IMR-90 (cell line): Measurements from ENCODE around the gene GARS1. TPM values are rescaled to one million over a fixed set of nuclear protein-coding genes. Genes with fewer than 3 reads are reported as not detected.

ENCODE experiments used
- ATAC-seq: fragments of 200-7000 bp; cut with Tn5 transposase; 2 replicates; pipeline ENCODE4 v1.9.1; 2020; ENCODE audit warnings: low read depth, mild to moderate bottlenecking, moderate library complexity
- BruUV-seq: library from RNA; stranded (reverse); fragments of 400-500 nt; replicated peaks from 2 replicates; lab custom pipeline; 2021; lab: Mats Ljungman, UMichigan
- CTCF ChIA-PET: fragments of 300-600 bp; formaldehyde crosslinking; extraction: SDS; loops from one replicate; lab custom pipeline; 2021; ENCODE audit warnings: antibody characterized with exemption; lab: Yijun Ruan, JAX
- POLR2A ChIA-PET: fragments of 300-600 bp; sonication (Branson Sonifier 250); formaldehyde crosslinking; loops from one replicate; lab custom pipeline; 2022; ENCODE audit warnings: antibody characterized with exemption; ENCODE audit not compliant: unreplicated experiment; lab: Charles Lee
- DNase-seq: peaks from one replicate; pipeline ENCODE4 v3.0.0; 2013
- H2AFZ ChIP-seq: replicated peaks from 2 replicates; pipeline ENCODE3; 2013; ENCODE audit warnings: low read length, mild to moderate bottlenecking; ENCODE audit not compliant: poor library complexity
- H2AK5ac ChIP-seq: 2 replicates; pipeline ENCODE4 v1.6.1; 2013; ENCODE audit warnings: low read depth, low read length, inconsistent platforms
- H2AK9ac ChIP-seq: replicated peaks from 2 replicates; pipeline ENCODE3; 2013; ENCODE audit warnings: mild to moderate bottlenecking, low read depth, low read length, moderate library complexity; ENCODE audit not compliant: poor library complexity
- H2BK120ac ChIP-seq: 2 replicates; pipeline ENCODE4 v1.6.1; 2013; ENCODE audit warnings: low read depth, low read length, inconsistent platforms
- H2BK15ac ChIP-seq: 3 replicates; pipeline ENCODE4 v1.6.1; 2013; ENCODE audit warnings: low read depth, low read length, inconsistent platforms
- H2BK20ac ChIP-seq: 2 replicates; pipeline ENCODE4 v1.6.1; 2013; ENCODE audit warnings: low read depth, mild to moderate bottlenecking, inconsistent platforms, low read length, moderate library complexity
- H2BK5ac ChIP-seq: 2 replicates; pipeline ENCODE4 v1.6.1; 2013; ENCODE audit warnings: mild to moderate bottlenecking, low read depth, low read length, inconsistent platforms; ENCODE audit not compliant: poor library complexity, severe bottlenecking
- H3K14ac ChIP-seq: replicated peaks from 2 replicates; pipeline ENCODE4 v1.6.1; 2013; ENCODE audit warnings: low read depth, low read length, inconsistent platforms
- H3K18ac ChIP-seq: 2 replicates; pipeline ENCODE4 v1.6.1; 2013; ENCODE audit warnings: low read depth, low read length, control low read depth
- H3K23ac ChIP-seq: 2 replicates; pipeline ENCODE4 v1.6.1; 2013; ENCODE audit warnings: low read depth, low read length, inconsistent platforms
- H3K27ac ChIP-seq: 2 replicates; pipeline ENCODE4 v1.5.1; 2013; ENCODE audit warnings: mild to moderate bottlenecking, control low read depth, low read length; ENCODE audit not compliant: insufficient read depth
- H3K27me3 ChIP-seq: 2 replicates; pipeline ENCODE4 v1.6.1; 2013; ENCODE audit warnings: low read length; ENCODE audit not compliant: control insufficient read depth, insufficient read depth
- H3K36me3 ChIP-seq: 2 replicates; pipeline ENCODE4 v1.6.1; 2013; ENCODE audit warnings: low read length, mixed read lengths; ENCODE audit not compliant: control insufficient read depth, insufficient read depth
- H3K4ac ChIP-seq: 2 replicates; pipeline ENCODE4 v1.6.1; 2013; ENCODE audit warnings: low read depth, low read length, inconsistent platforms
- H3K4me1 ChIP-seq: 2 replicates; pipeline ENCODE4 v1.6.1; 2013; ENCODE audit warnings: low read length, mixed read lengths; ENCODE audit not compliant: control insufficient read depth, insufficient read depth
- H3K4me2 ChIP-seq: 2 replicates; pipeline ENCODE4 v1.6.1; 2013; ENCODE audit warnings: low read depth, mild to moderate bottlenecking, control low read depth, low read length, moderate library complexity
- H3K4me3 ChIP-seq: 2 replicates; pipeline ENCODE4 v1.5.1; 2013; ENCODE audit warnings: low read depth, mild to moderate bottlenecking, control low read depth, low read length, moderate library complexity; ENCODE audit not compliant: insufficient read depth
- H3K56ac ChIP-seq: 2 replicates; pipeline ENCODE4 v1.6.1; 2013; ENCODE audit warnings: low read length, inconsistent platforms; ENCODE audit not compliant: insufficient read depth; ENCODE audit errors: extremely low read depth
- H3K79me1 ChIP-seq, 2 experiments: 2 replicates each; pipeline ENCODE4 v1.6.1; 2013; ENCODE audit warnings: low read length in 2 of 2, inconsistent platforms in 1 of 2, low read depth in 1 of 2
- H3K9ac ChIP-seq: 2 replicates; pipeline ENCODE4 v1.6.1; 2013; ENCODE audit warnings: low read depth, low read length, control low read depth
- H3K9me1 ChIP-seq: 2 replicates; pipeline ENCODE4 v1.6.1; 2013; ENCODE audit warnings: low read length, inconsistent platforms; ENCODE audit not compliant: insufficient read depth
- H3K9me3 ChIP-seq: 2 replicates; pipeline ENCODE4 v1.6.1; 2013; ENCODE audit warnings: low read length; ENCODE audit not compliant: control insufficient read depth, insufficient read depth
- H4K20me1 ChIP-seq: 2 replicates; pipeline ENCODE4 v1.6.1; 2013; ENCODE audit warnings: low read length, inconsistent platforms; ENCODE audit not compliant: insufficient read depth
- H4K5ac ChIP-seq: 2 replicates; pipeline ENCODE4 v1.6.1; 2013; ENCODE audit warnings: mild to moderate bottlenecking, low read depth, low read length, control low read depth
- H4K8ac ChIP-seq, 2 experiments: 2 replicates each; pipeline ENCODE4 v1.6.1; 2013; ENCODE audit warnings: low read depth in 2 of 2, low read length in 2 of 2, control low read depth in 1 of 2, inconsistent platforms in 1 of 2
- H4K91ac ChIP-seq: 2 replicates; pipeline ENCODE4 v1.6.1; 2013; ENCODE audit warnings: low read depth, low read length, inconsistent platforms; ENCODE audit not compliant: insufficient read depth
- CEBPB ChIP-seq: IDR thresholded peaks from 2 replicates; pipeline ENCODE4 v1.6.1; 2012; ENCODE audit warnings: low read depth, low read length, improper control_type of control experiment
- CHD1 ChIP-seq: IDR thresholded peaks from 2 replicates; pipeline ENCODE4 v1.6.1; 2012; ENCODE audit warnings: low read depth, low read length, improper control_type of control experiment
- MAZ ChIP-seq: IDR thresholded peaks from 2 replicates; pipeline ENCODE4 v1.6.1; 2012; ENCODE audit warnings: low read depth, mild to moderate bottlenecking, low read length, improper control_type of control experiment, moderate library complexity, borderline replicate concordance
- POLR2A ChIP-seq: IDR thresholded peaks from 2 replicates; pipeline ENCODE4 v1.6.1; 2012; ENCODE audit warnings: mild to moderate bottlenecking, low read depth, low read length
- RAD21 ChIP-seq: IDR thresholded peaks from 2 replicates; pipeline ENCODE4 v1.6.1; 2012; ENCODE audit warnings: low read length, improper control_type of control experiment
- RFX5 ChIP-seq: IDR thresholded peaks from 2 replicates; pipeline ENCODE4 v1.8.0; 2012; ENCODE audit warnings: low read depth, mild to moderate bottlenecking, low read length, moderate library complexity
- SMC3 ChIP-seq: fragments of 150-350 bp; IDR thresholded peaks from 2 replicates; pipeline ENCODE4 v1.6.1; 2016; ENCODE audit warnings: low read depth, mild to moderate bottlenecking, antibody characterized with exemption, low read length, moderate library complexity
- USF2 ChIP-seq: fragments of 150-350 bp; IDR thresholded peaks from 2 replicates; pipeline ENCODE4 v1.6.1; 2017; ENCODE audit warnings: mild to moderate bottlenecking, antibody characterized with exemption, low read length, low read depth
- WGBS, 2 experiments: methylation state at CpG; one replicate each; pipeline versions ENCODE4 v1.1.5 to v1.1.7; 2013; ENCODE audit warnings: missing lambda C conversion rate in 2 of 2; ENCODE audit not compliant: insufficient read length in 1 of 2; ENCODE audit errors: extremely low coverage in 2 of 2; 5-methylcytosine and 5-hydroxymethylcytosine counted together
- dilution Hi-C: fragments of 300-500 bp; cut with HindIII; formaldehyde crosslinking; loops from one replicate; pipeline ENCODE4 v1.14.3; 2018; ENCODE audit warnings: low sequenced_read_pairs; ENCODE audit not compliant: unreplicated experiment
- in situ Hi-C: fragments of 300-500 bp; cut with MboI; formaldehyde crosslinking; loops from 3 replicates; pipeline ENCODE4 v1.14.3; 2019; ENCODE audit warnings: low sequenced_read_pairs, inconsistent platforms, mixed read lengths
- intact Hi-C: fragments of 100-400 bp; cut with micrococcal nuclease; formaldehyde crosslinking; loops from 2 replicates; pipeline ENCODE4 v1.10.0; 2022
- polyA plus RNA-seq, 3 experiments: library from polyadenylated mRNA; depleted of rRNA; stranded (reverse); fragments of >200 nt; gene quantifications; 2 replicates each; pipeline ENCODE4 v1.2.3, GENCODE V29; 2012; ENCODE audit warnings: low replicate concordance in 1 of 3
- total RNA-seq: library from RNA; depleted of rRNA; stranded (reverse); fragments of >200 nt; gene quantifications from 2 replicates; pipeline ENCODE4 v1.2.3, GENCODE V29; 2012

The GARS1 gene
- total and polyA plus RNA-seq, 2 of the 4 experiments (the other 2 are of a cell fraction): 105 to 551 TPM

DNA sequence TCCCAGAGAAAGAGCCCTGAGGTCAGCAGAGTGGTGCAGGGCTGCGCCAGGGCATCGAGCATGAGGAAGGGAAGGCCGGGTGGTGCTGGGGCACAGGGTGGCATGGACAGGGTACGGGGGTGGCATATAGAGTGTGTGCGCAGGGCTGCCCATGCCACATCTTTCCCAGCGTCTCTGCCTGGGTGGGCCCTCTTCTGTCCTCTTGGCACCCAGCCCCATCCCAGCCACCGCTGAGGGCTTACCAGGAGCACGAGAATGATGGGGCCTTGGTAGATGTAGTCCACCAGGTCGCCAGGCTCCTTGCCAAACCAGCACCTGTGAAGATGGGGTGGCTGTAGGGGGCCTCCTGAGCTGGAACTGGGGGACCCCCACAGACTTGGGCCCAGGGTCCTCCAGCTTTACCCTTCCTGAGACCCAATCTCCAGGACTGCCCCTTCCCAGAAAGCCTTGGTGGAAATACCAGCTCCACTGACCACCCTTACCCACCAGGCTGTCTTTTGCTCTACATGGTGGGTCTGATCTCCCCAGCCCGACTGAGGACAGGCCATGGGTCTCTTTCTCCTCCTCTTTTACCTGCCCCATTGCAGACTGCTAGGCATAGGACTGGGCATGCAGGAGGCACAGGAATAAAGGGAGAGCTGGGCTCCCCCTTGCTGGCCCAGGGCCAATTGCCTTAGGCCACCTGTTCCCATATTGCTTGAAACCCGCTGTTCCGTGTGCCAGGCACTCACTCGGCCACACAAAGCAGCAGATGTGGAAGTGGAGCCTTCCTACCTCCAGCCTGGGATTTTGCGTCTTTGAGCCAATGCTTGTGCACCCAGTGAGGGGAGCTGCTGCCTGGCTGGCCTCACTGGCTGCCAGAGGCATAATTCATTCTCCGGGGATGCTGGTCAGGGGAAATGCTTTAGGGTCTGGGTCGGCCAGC lies 65.9 kb downstream of the GARS1 start:
- dilution Hi-C loops (no loop called here), intact Hi-C loops (no loop called here), in situ Hi-C loops (no loop called here)
- H3K9me1 ChIP-seq: no peaks in the 10 kb centered on the region; the same call in 1 of the 2 replicates
- no peak overlapping the region for H3K4ac ChIP-seq
- H3K4me3 ChIP-seq: no peak overlapping the region
- BruUV-seq: no TSS peak
- H2BK15ac ChIP-seq: no peak overlapping the region
- H2AFZ ChIP-seq: no peak overlapping the region
- no peaks in the 10 kb centered on the region for H3K79me1 ChIP-seq
- H4K91ac ChIP-seq: no peak overlapping the region
- no peak for DNase-seq
- no peaks in the 10 kb centered on the region for H3K9me3 ChIP-seq
- H3K9ac ChIP-seq: no peak overlapping the region
- ChIA-PET POLR2A (no interaction called here), CTCF (no interaction called here)
- no peak overlapping the region for H2AK5ac ChIP-seq
- H3K27ac ChIP-seq: no peak overlapping the region
- H3K27me3 ChIP-seq: peaks cover 23% of the 10 kb centered on the region
- H3K36me3 ChIP-seq: no peaks in the 10 kb centered on the region
- H3K4me1 ChIP-seq: no peaks in the 10 kb centered on the region
- no peak for ATAC-seq
- no peak overlapping the region for H2BK5ac ChIP-seq
- H4K8ac ChIP-seq: no peak overlapping the region
- H3K18ac ChIP-seq: no peak overlapping the region
- no peak overlapping the region for H2AK9ac ChIP-seq
- no peak overlapping the region for H2BK120ac ChIP-seq
- H3K4me2 ChIP-seq: no peak overlapping the region
- no peak overlapping the region for H4K5ac ChIP-seq
- H3K23ac ChIP-seq: no peak overlapping the region
- no peaks in the 10 kb centered on the region for H4K20me1 ChIP-seq
- 69% methylated on average over 4 of the region's 16 CpGs; no CpG with 5 or more reads in 1 of the 2 experiments for WGBS, 2 experiments
- H3K56ac ChIP-seq: no peak overlapping the region
- TF ChIP-seq MAZ (no peak), USF2 (no peak), CEBPB (no peak), SMC3 (no peak), CHD1 (no peak), POLR2A (no peak), RFX5 (no peak), RAD21 (no peak)
- H2BK20ac ChIP-seq: no peak overlapping the region
- H3K14ac ChIP-seq: no peak overlapping the region
